Heart left ventricle (tissue), 16 donors: ENCODE data around the gene AFMID. TPM values are rescaled to one million over a fixed set of nuclear protein-coding genes. Genes with fewer than 3 reads are reported as not detected.

Source experiments
- ATAC-seq, 4 donors: fragments of 200-7000 bp; cut with Tn5 transposase; one replicate each; pipeline ENCODE4 v1.9.1; 2020 to 2022; ENCODE audit warnings: moderate library complexity in 4 of 4, mild to moderate bottlenecking in 3 of 4, moderate number of reproducible peaks in 1 of 4
- DNase-seq, 5 donors: peaks; one replicate each; pipeline ENCODE4 v3.0.0-alpha.2; 2020
- H3K27ac ChIP-seq, 12 donors: fragments of 200-600 bp; sonication (generic) in 4 of 12; one replicate each; pipeline versions ENCODE4 v1.5.0 to v1.8.0; 2016 to 2022; ENCODE audit warnings: mild to moderate bottlenecking in 2 of 12
- H3K27me3 ChIP-seq, 9 donors: fragments of 200-600 bp; sonication (generic) in 2 of 9; one replicate each; pipeline versions ENCODE4 v1.5.1 to v1.8.0; 2016 to 2022; ENCODE audit warnings: mild to moderate bottlenecking in 3 of 9
- H3K36me3 ChIP-seq, 9 donors: fragments of 200-600 bp; sonication (generic) in 2 of 9; one replicate each; pipeline versions ENCODE4 v1.5.0 to v1.8.0; 2018 to 2022; ENCODE audit warnings: mild to moderate bottlenecking in 2 of 9
- H3K4me1 ChIP-seq, 12 donors: fragments of 200-600 bp; sonication (generic) in 4 of 12; one replicate each; pipeline versions ENCODE4 v1.5.0 to v1.8.0; 2016 to 2022; ENCODE audit warnings: mild to moderate bottlenecking in 3 of 12
- H3K4me3 ChIP-seq, 12 donors: fragments of 200-600 bp; sonication (generic) in 4 of 12; one replicate each; pipeline versions ENCODE4 v1.5.0 to v1.8.0; 2017 to 2022; ENCODE audit warnings: mild to moderate bottlenecking in 9 of 12, moderate library complexity in 4 of 12
- H3K9me3 ChIP-seq, 12 donors: fragments of 200-600 bp; sonication (generic) in 4 of 12; one replicate each; pipeline versions ENCODE4 v1.5.0 to v1.8.0; 2016 to 2022; ENCODE audit warnings: mild to moderate bottlenecking in 1 of 12
- CTCF ChIP-seq, 12 donors: fragments of 200-600 bp; sonication (generic) in 4 of 12; IDR thresholded peaks; one replicate each; pipeline versions ENCODE4 v1.5.0 to v1.8.0; 2018 to 2022; ENCODE audit warnings: antibody characterized with exemption in 12 of 12, mild to moderate bottlenecking in 5 of 12
- POLR2A ChIP-seq, 2 donors: fragments of 450-650 bp; IDR thresholded peaks; one replicate each; pipeline ENCODE4 v1.6.1; 2017; ENCODE audit warnings: antibody characterized with exemption in 2 of 2, mild to moderate bottlenecking in 2 of 2, moderate library complexity in 2 of 2
- WGBS, 4 donors: extraction: QIAGEN DNeasy Blood & Tissue Kit in 2 of 4; methylation state at CpG; one replicate each; pipeline versions ENCODE4 v1.1.5 to v1.1.7; 2013 to 2018; 5-methylcytosine and 5-hydroxymethylcytosine counted together
- intact Hi-C, 10 donors: fragments of 100-400 bp; cut with DNase I; formaldehyde crosslinking; loops; one replicate each; pipeline versions ENCODE4 v1.11.1 to v1.14.2; 2022
- polyA plus RNA-seq, 2 donors: library from polyadenylated mRNA; stranded (reverse); fragments of 200-250 nt; gene quantifications; one replicate each; pipeline ENCODE4 v1.2.3, GENCODE V29; 2013
- total RNA-seq, 9 donors: library from RNA; depleted of rRNA in 2 of 9; stranded (reverse); fragments of >200 nt in 2 of 9; fragmentation: NEBNext Ultra II Directional in 3 of 9; extraction: Animal tissue kit (Norgen Biotek cat#: 25700) in 3 of 9; gene quantifications; one replicate each; pipeline versions ENCODE4 v1.1.0 to v1.2.4, GENCODE V29; 2016 to 2023
- donor health status: ischemic (EF 13 %, LVEDD 7.1; RV severe dilation, severe dysfunction).
- donor health status: healthy with polysubstance abuse.
- donor health status: DM: no; HTN: yes; CAD: no.
- donor health status: DM: no; HTN: no; CAD: no.
- donor health status: ischemic (EF 25% LVEDD 6.9; RV normal size, moderate dysfunction).
- donor health status: ischemic (EF 25% LVEDD 5.7; RV mildly dilated, moderate dysfunction).
- donor health status: healthy.
- donor health status: DM: yes; HTN: yes; CAD: no.
- donor health status: ischemic (EF 35%, LVEDD 5.7; RV mildly dilated, moderate dysfunction).
- donor health status: nonischemic (EF 11% LVEDD 7.7; RV severe dilation, severe dysfunction).
- donor health status: DM: yes; HTN: yes; CAD: no.
- donor health status: PGD.
- donor health status: ischemic (EF 29% LVEDD 5.4; RV normal size, mild dysfunction).
- donor health status: nonischemic (EF 23%, LVEDD 6.1; RV moderate dilation, normal function).

The AFMID gene
- total and polyA plus RNA-seq, 11 donors = 12.8 to 86.6 (median 30.2) TPM

DNA sequence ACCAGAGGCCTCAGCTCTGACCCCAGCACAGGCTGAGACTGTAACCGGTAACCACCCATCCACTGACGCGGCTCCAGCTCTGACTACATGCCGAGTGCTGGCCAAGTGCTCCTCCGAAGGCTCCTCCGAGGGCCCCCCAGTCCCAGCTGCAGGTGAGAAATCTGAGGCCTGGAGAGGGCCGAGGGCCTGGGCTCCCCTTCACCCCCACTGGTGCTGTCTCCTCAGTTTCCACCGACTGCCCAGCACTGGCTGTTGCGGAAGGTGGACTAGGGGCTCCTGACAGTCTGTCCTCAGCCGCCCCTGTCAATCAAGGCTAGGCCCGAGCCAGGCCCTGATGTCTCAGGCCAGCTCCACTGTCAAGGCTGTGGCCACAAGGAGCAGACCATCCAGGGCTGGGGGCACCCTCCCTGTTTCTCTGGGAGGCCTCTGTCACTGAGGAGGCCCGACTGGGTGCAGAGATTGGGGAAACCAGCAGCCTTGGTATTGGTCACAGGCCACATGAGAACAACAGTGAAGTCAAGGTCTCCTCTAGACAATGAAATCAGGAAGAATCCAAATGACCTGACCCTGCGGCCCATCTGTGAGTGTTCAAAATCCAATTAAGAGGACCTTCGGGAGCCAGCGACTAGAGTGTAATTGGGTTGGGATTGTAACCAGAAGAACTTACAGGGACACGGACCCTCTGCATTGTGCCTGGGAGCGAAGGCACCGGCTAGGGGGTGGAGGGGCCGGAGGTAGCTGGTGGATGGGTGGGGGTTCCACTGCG is 49.4 kb downstream of the AFMID start:
- ATAC-seq = no peak
- Histone ChIP-seq H3K27me3 (peaks cover 7 to 19% (median 11%) of the 10 kb centered on the region in 9 donors), H3K36me3 (no peaks in the 10 kb centered on the region), H3K9me3 (no peaks in the 10 kb centered on the region), H3K4me1 (peaks cover 0 to 13% (median under 1%) of the 10 kb centered on the region in 12 donors), H3K27ac (no peak overlapping the region), H3K4me3 (no peak overlapping the region)
- DNase-seq = no peak
- intact Hi-C loops = no loop called here
- WGBS, 4 donors = 92 to 96% (median 94%) methylated on average over 16 to 20 of the region's 20 CpGs
- no peak for TF ChIP-seq CTCF (IDR thresholded peaks at IDR 0.05)
- no peak for TF ChIP-seq POLR2A (IDR thresholded peaks at IDR 0.05)

DNA sequence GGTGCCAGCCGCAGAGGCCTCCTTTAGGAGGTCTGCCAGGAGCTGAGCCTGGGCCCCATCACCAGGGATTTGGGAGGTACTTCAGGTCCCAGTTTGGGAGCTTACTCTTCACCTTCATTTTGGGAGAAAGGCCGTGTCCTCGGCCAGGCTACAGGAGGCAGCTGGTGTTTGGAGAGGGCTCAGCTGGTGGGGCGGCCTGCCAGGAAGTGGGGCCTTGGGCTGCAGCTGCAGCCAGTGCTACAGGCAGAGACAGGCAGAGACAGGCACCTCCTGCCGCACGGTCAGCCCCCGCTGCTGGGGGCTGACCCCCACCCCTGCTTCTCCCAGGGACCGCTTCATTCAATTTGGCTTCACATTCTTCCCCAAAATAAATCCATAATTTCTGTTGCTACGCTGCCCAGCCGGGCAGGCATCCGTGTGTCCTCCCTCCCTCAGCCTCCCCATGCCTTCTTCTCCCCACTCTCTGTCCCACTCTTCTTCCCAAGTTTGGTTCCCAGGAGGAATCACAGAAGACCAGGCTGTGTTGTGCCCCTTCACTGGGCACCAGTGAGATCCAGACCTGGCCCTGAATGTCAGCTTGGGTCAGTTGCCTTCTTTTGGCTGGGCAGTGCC is 50.3 kb downstream of the AFMID start:
- intact Hi-C loops = no loop called here
- DNase-seq (peak in 1 of 5 donors; percentile 64), ATAC-seq (peak in 2 of 4 donors; percentile 15 to 40)
- peaks cover 0 to 10% (median 3%) of the 10 kb centered on the region in 9 donors for H3K27me3 ChIP-seq
- H3K4me3 ChIP-seq = no peak overlapping the region
- peaks cover 0 to 11% (median 0%) of the 10 kb centered on the region in 12 donors for H3K4me1 ChIP-seq
- WGBS, 4 donors = 73 to 87% (median 78%) methylated on average over 10 to 11 of the region's 11 CpGs
- H3K9me3 ChIP-seq = no peaks in the 10 kb centered on the region
- TF ChIP-seq POLR2A (IDR thresholded peaks at IDR 0.05) = no peak
- TF ChIP-seq CTCF (IDR thresholded peaks at IDR 0.05) = no peak
- no peak overlapping the region for H3K27ac ChIP-seq
- no peaks in the 10 kb centered on the region for H3K36me3 ChIP-seq

DNA sequence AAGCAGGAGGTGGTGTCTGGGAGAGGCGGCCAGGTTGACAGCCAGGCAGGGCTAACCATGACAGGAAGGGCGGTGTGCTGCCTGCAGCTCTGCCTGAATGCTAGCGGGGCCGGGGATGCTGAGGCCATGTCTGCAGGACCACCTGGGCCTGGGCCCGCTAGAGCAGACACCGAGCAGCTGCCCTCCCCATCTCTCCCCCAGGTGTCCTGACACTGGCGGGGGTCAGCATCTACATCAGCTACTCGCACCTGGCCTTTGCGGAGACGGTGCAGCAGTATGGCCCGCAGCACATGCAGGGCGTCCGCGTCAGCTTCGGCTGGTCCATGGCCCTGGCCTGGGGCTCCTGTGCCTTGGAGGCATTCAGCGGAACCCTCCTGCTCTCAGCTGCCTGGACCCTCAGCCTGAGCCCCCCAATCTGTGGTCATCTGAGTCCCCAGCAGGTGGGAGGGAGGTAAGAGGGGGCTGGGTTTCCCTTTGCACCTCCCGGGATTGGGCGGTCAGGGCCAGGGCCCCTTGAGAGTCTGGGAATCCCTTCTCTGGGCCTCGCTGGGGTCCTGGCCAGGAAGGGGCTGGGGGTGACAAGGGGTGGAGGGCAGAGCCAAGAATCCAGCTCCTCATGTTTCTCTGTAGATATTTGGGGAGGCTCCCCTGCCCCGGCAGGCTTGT is 51.8 kb downstream of the AFMID start:
- H3K36me3 ChIP-seq = no peaks in the 10 kb centered on the region
- no peak overlapping the region for H3K27ac ChIP-seq
- 89 to 91% (median 90%) methylated on average over 8 to 20 of the region's 20 CpGs for WGBS, 4 donors
- no peaks in the 10 kb centered on the region for H3K27me3 ChIP-seq
- peaks cover 0 to 11% (median 0%) of the 10 kb centered on the region in 12 donors for H3K4me1 ChIP-seq
- no peak overlapping the region for H3K4me3 ChIP-seq
- peak in 1 of 5 donors; percentile 71 for DNase-seq
- no peak for TF ChIP-seq POLR2A (IDR thresholded peaks at IDR 0.05)
- no peak for ATAC-seq
- H3K9me3 ChIP-seq = no peaks in the 10 kb centered on the region
- intact Hi-C loops = no loop called here

DNA sequence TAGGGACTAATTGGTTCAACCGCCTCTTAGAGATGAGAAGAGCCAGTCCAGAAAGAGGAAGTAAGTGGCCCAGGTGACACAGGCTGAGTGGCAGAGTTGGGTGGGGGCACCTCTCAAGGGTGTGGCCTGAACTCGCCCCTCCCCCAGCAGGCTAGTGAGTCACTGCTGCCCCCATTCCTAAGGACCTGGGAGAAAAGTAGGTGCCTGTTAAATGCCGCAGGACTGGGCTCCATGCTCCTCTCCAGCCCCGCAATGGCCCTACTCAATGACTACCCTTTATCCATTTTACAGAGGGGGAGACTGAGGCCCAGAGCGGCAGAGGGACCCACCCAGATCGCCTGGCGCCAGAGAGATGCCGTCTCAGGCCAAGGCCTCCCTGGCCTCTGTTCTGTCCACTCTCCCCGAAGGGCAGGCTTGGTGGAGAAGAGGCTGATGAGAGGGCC is 52.3 kb downstream of the AFMID start:
- DNase-seq (no peak), ATAC-seq (no peak)
- intact Hi-C loops = no loop called here
- H3K4me1 ChIP-seq = peaks cover 0 to 9% (median 0%) of the 10 kb centered on the region in 12 donors
- no peaks in the 10 kb centered on the region for H3K27me3 ChIP-seq
- 88 to 97% (median 95%) methylated on average over 8 to 9 of the region's 9 CpGs for WGBS, 4 donors
- no peak overlapping the region for H3K4me3 ChIP-seq
- TF ChIP-seq POLR2A (IDR thresholded peaks at IDR 0.05) = no peak
- no peak for TF ChIP-seq CTCF (IDR thresholded peaks at IDR 0.05)
- H3K9me3 ChIP-seq = no peaks in the 10 kb centered on the region
- H3K36me3 ChIP-seq = no peaks in the 10 kb centered on the region
- H3K27ac ChIP-seq = no peak overlapping the region
